HepG2 (cell line): Measurements from ENCODE around the gene CPXM1. TPM values are rescaled to one million over a fixed set of nuclear protein-coding genes. Genes with fewer than 3 reads are reported as not detected.
"Not testable (repeated sequence)": the region's sequence is repeated elsewhere in the genome, so short reads cannot be mapped to it uniquely, and the experiment has no call there.

Experiments used
- ATAC-seq: fragments of 200-7000 bp; cut with Tn5 transposase; 3 replicates; pipeline ENCODE4 v1.9.1; 2020; ENCODE audit warnings: mild to moderate bottlenecking, moderate library complexity
- BruUV-seq: library from RNA; stranded (reverse); fragments of 400-500 nt; replicated peaks from 2 replicates; lab custom pipeline; 2021; lab: Mats Ljungman, UMichigan
- CTCF ChIA-PET: fragments of 300-600 bp; formaldehyde crosslinking; extraction: SDS; loops from one replicate; lab custom pipeline; 2021; ENCODE audit warnings: low total read pairs, inconsistent platforms, low intra/inter-chr PET ratio; lab: Yijun Ruan, JAX
- POLR2A ChIA-PET: fragments of 350-600 bp; sonication (Branson Sonifier 250); formaldehyde crosslinking; loops from one replicate; lab custom pipeline; 2020; ENCODE audit warnings: antibody characterized with exemption, inconsistent platforms; lab: Yijun Ruan, JAX
- DNase-seq: peaks from one replicate; pipeline ENCODE4 v3.0.0-alpha.2; 2015; ENCODE audit warnings: low spot score
- FAIRE-seq: peaks from 3 replicates; lab custom pipeline; 2011; peaks lifted over from hg19 to GRCh38; lab: Jason Lieb, UNC
- H2AFZ ChIP-seq: one replicate; pipeline ENCODE4 v1.6.1; 2011; ENCODE audit warnings: low read length, inconsistent platforms
- H3K27ac ChIP-seq: fragments of 300-600 bp; 3 replicates; pipeline ENCODE4 v1.8.0; 2011; ENCODE audit warnings: mixed run types, mild to moderate bottlenecking, mixed read lengths, low read length, inconsistent platforms; ENCODE audit not compliant: insufficient read depth; ENCODE audit errors: extremely low read length
- H3K27me3 ChIP-seq, 2 experiments: fragments of 200-600 bp in 1 of 2; 2 replicates in 1 of 2; 3 replicates in 1 of 2; pipeline versions ENCODE4 v1.6.0 to v1.8.0; 2011; ENCODE audit warnings: low read length in 2 of 2, mild to moderate bottlenecking in 2 of 2, moderate library complexity in 2 of 2, inconsistent platforms in 1 of 2; ENCODE audit not compliant: insufficient read depth in 2 of 2, control insufficient read depth in 1 of 2
- H3K36me3 ChIP-seq, 2 experiments: fragments of 200-600 bp in 1 of 2; replicated peaks in 1 of 2; 2 replicates in 1 of 2; 3 replicates in 1 of 2; pipeline versions ENCODE4 v1.5.1 to v1.8.0; 2011; ENCODE audit warnings: low read length in 2 of 2, inconsistent platforms in 1 of 2; ENCODE audit not compliant: insufficient read depth in 2 of 2, control insufficient read depth in 1 of 2
- H3K4me1 ChIP-seq: 2 replicates; pipeline ENCODE4 v1.5.1; 2012; ENCODE audit warnings: low read length, inconsistent platforms; ENCODE audit not compliant: insufficient read depth
- H3K4me2 ChIP-seq: 2 replicates; pipeline ENCODE4 v1.6.0; 2011; ENCODE audit warnings: low read depth, low read length, inconsistent platforms
- H3K4me3 ChIP-seq, 3 experiments: fragments of 200-600 bp in 1 of 3; sonication (generic), shearing (Covaris generic) in 1 of 3; replicated peaks in 1 of 3; 2 replicates each; pipeline ENCODE4 v1.5.1; 2011 to 2016; ENCODE audit warnings: low read length in 3 of 3, inconsistent platforms in 2 of 3, low read depth in 2 of 3, mild to moderate bottlenecking in 2 of 3, control low read depth in 1 of 3, mixed read lengths in 1 of 3; ENCODE audit not compliant: insufficient read depth in 1 of 3
- H3K79me2 ChIP-seq: one replicate; pipeline ENCODE4 v1.6.1; 2011; ENCODE audit warnings: low read length, inconsistent platforms; ENCODE audit not compliant: insufficient read depth
- H3K9ac ChIP-seq: 2 replicates; pipeline ENCODE4 v1.6.0; 2011; ENCODE audit warnings: mild to moderate bottlenecking, low read depth, low read length, inconsistent platforms; ENCODE audit not compliant: insufficient read depth
- H3K9me3 ChIP-seq: 2 replicates; pipeline ENCODE4 v1.5.1; 2012; ENCODE audit warnings: mild to moderate bottlenecking, low read length
- H4K20me1 ChIP-seq: 2 replicates; pipeline ENCODE4 v1.6.0; 2011; ENCODE audit warnings: inconsistent platforms, mild to moderate bottlenecking, low read length, moderate library complexity; ENCODE audit not compliant: insufficient read depth
- REXO4 ChIP-seq: sonication (generic); formaldehyde crosslinking; IDR thresholded peaks from 2 replicates; pipeline ENCODE4 v1.8.0; 2022; ENCODE audit warnings: missing genetic modification reagents, mild to moderate bottlenecking, borderline replicate concordance
- TBX2 ChIP-seq: sonication (generic); formaldehyde crosslinking; IDR thresholded peaks from 2 replicates; pipeline ENCODE4 v1.5.0; 2020; ENCODE audit warnings: missing genetic modification reagents, mild to moderate bottlenecking, borderline replicate concordance
- ZFAT ChIP-seq: sonication (generic); formaldehyde crosslinking; conservative IDR thresholded peaks from 2 replicates; pipeline ENCODE4 v1.8.1; 2023; ENCODE audit warnings: missing genetic modification reagents, inconsistent platforms
- ZNF274 ChIP-seq: sonication (generic); formaldehyde crosslinking; IDR thresholded peaks from 2 replicates; pipeline ENCODE4 v1.5.1; 2020; ENCODE audit warnings: mild to moderate bottlenecking, missing genetic modification reagents
- ZNF460 ChIP-seq: sonication (generic); formaldehyde crosslinking; IDR thresholded peaks from 2 replicates; pipeline ENCODE4 v1.5.1; 2020; ENCODE audit warnings: missing genetic modification reagents, mild to moderate bottlenecking, borderline replicate concordance
- WGBS: methylation state at CpG from one replicate; pipeline ENCODE4 v1.1.6; 2017; ENCODE audit warnings: low lambda C conversion rate; 5-methylcytosine and 5-hydroxymethylcytosine counted together
- in situ Hi-C: cut with HindIII; loops from 2 replicates; pipeline ENCODE4 v1.10.0; 2017; ENCODE audit warnings: low pct_unique_long_range_greater_than_20kb; ENCODE audit not compliant: extremely low pct_ligation_motif_present
- intact Hi-C: fragments of 100-400 bp; cut with micrococcal nuclease; formaldehyde crosslinking; loops from one replicate; pipeline ENCODE4 v1.10.0; 2022; ENCODE audit not compliant: unreplicated experiment
- polyA plus RNA-seq, 8 experiments: library from polyadenylated mRNA; depleted of rRNA in 3 of 8; stranded (reverse) in 7 of 8; unstranded in 1 of 8; fragments of >200 nt; fragmentation: Illumina TruSeq in 4 of 8; extraction: Trizol in 4 of 8; gene quantifications; 2 replicates each; pipeline versions ENCODE4 v1.2.1 to v1.2.3, GENCODE V29; 2011 to 2016; ENCODE audit warnings: low read depth in 4 of 8, missing spikeins in 1 of 8, mixed read lengths in 1 of 8; ENCODE audit not compliant: insufficient read depth in 1 of 8
- total RNA-seq, 5 experiments: library from RNA; depleted of rRNA; stranded (reverse); fragments of >200 nt; fragmentation: Illumina TruSeq; extraction: Trizol; gene quantifications; 2 replicates each; pipeline ENCODE4 v1.2.3, GENCODE V29; 2016; ENCODE audit warnings: low read depth in 1 of 5

CPXM1 gene
- total and polyA plus RNA-seq, 2 of the 13 experiments (the other 11 are each of a cell fraction or from before 2014, with no cell fraction given), result 0.07 TPM; not detected in 1

- 96% methylated on average over 1 of the region's 1 CpG for WGBS
- intact Hi-C loops (no loop called here), in situ Hi-C loops (no loop called here)
- no peaks in the 10 kb centered on the region for H3K27me3 ChIP-seq
- no peak overlapping the region for H3K4me3 ChIP-seq
- TSS peak; percentile 11 for BruUV-seq
- TF ChIP-seq TBX2 (CRISPR knock-in tag), result no peak
- no peak for TF ChIP-seq REXO4 (CRISPR knock-in tag)
- no peak for TF ChIP-seq ZNF274 (CRISPR knock-in tag)
- TF ChIP-seq ZNF460 (CRISPR knock-in tag), result no peak
- TF ChIP-seq ZFAT (CRISPR knock-in tag), result no peak
- H3K9ac ChIP-seq, result no peak overlapping the region
- H2AFZ ChIP-seq, result no peak overlapping the region
- ChIA-PET POLR2A (no interaction called here), CTCF (no interaction called here)
- H3K9me3 ChIP-seq, result no peaks in the 10 kb centered on the region
- H3K27ac ChIP-seq, result no peak overlapping the region
- H3K36me3 ChIP-seq, result peaks cover 4 to 11% of the 10 kb centered on the region in 2 experiments; a peak in 3 of 5 replicates
- no peak overlapping the region for H3K4me2 ChIP-seq
- peaks cover 18% of the 10 kb centered on the region for H3K4me1 ChIP-seq
- no peak for DNase-seq
- H4K20me1 ChIP-seq, result no peaks in the 10 kb centered on the region
- no peak for ATAC-seq
- H3K79me2 ChIP-seq, result no peaks in the 10 kb centered on the region
- FAIRE-seq, result no peak
These were observed 33.3 kb upstream of the CPXM1 start for GRCh38 chr20:2833761-2834160.

GRCh38 chr20:2831206-2831605 lies 30.8 kb upstream of the CPXM1 start:
- H3K9me3 ChIP-seq, in situ Hi-C loops, H3K4me3 ChIP-seq, H3K9ac ChIP-seq, DNase-seq, H3K27ac ChIP-seq, ATAC-seq, H3K79me2 ChIP-seq, BruUV-seq, FAIRE-seq, H4K20me1 ChIP-seq, H3K4me2 ChIP-seq, intact Hi-C loops, H3K27me3 ChIP-seq, CTCF ChIA-PET, H3K36me3 ChIP-seq, H2AFZ ChIP-seq: not testable (repeated sequence)
- H3K4me1 ChIP-seq, result peaks cover 11% of the 10 kb centered on the region
- WGBS, result 64% methylated on average over 7 of the region's 7 CpGs
- POLR2A ChIA-PET, result interaction anchor here (1.6 kb wide), 1 partner anchor 9 kb away, joined by 4 read pairs; the partner anchor contains the start of genes PCED1A and VPS16
